B cell (primary cell): ENCODE measurements around the gene CRK. TPM values are rescaled to one million over a fixed set of nuclear protein-coding genes. Genes with fewer than 3 reads are reported as not detected.

ENCODE experiments used
- ATAC-seq: fragments of 200-7000 bp; cut with Tn5 transposase; one replicate; pipeline ENCODE4 v1.10.0; 2021; ENCODE audit warnings: low read depth, mild to moderate bottlenecking, moderate number of reproducible peaks, moderate library complexity
- CTCF ChIA-PET: fragments of 350-600 bp; sonication (Branson Sonifier 250); formaldehyde crosslinking; loops from one replicate; lab custom pipeline; 2021; ENCODE audit warnings: antibody characterized with exemption, inconsistent platforms; lab: Charles Lee
- POLR2A ChIA-PET: fragments of 350-600 bp; sonication (Branson Sonifier 250); formaldehyde crosslinking; loops from one replicate; lab custom pipeline; 2021; ENCODE audit warnings: antibody characterized with exemption; lab: Charles Lee
- DNase-seq: peaks from one replicate; pipeline ENCODE4 v3.0.0; 2013
- H2AFZ ChIP-seq: 2 replicates; pipeline ENCODE4 v1.6.1; 2012; ENCODE audit warnings: mild to moderate bottlenecking, low read depth, low read length; ENCODE audit not compliant: insufficient read depth, poor library complexity, severe bottlenecking
- H3K27ac ChIP-seq, 2 donors: 1 replicate in 1 of 2; 2 replicates in 1 of 2; pipeline ENCODE4 v1.5.1; 2012 to 2013; ENCODE audit warnings: low read length in 2 of 2, mild to moderate bottlenecking in 2 of 2, moderate library complexity in 1 of 2
- H3K27me3 ChIP-seq, 4 experiments: fragments of 200-600 bp in 1 of 4; sonication (generic) in 1 of 4; replicated peaks in 1 of 4; 1 replicate in 2 of 4; 2 replicates in 2 of 4; pipeline versions ENCODE4 v1.6.1 to v1.7.0; 2013 to 2016; ENCODE audit warnings: low read length in 3 of 4, mild to moderate bottlenecking in 2 of 4, mixed read lengths in 1 of 4, moderate library complexity in 1 of 4; ENCODE audit not compliant: insufficient read depth in 4 of 4, control insufficient read depth in 3 of 4; ENCODE audit errors: control extremely low read depth in 1 of 4
- H3K36me3 ChIP-seq, 2 experiments: replicated peaks in 1 of 2; 1 replicate in 1 of 2; 2 replicates in 1 of 2; pipeline versions ENCODE4 v1.6.1 to v1.7.1; 2013; ENCODE audit warnings: low read length in 1 of 2; ENCODE audit not compliant: insufficient read depth in 2 of 2, control insufficient read depth in 1 of 2; ENCODE audit errors: control extremely low read depth in 1 of 2, extremely low read depth in 1 of 2
- H3K4me1 ChIP-seq, 2 donors: fragments of 200-600 bp in 1 of 2; sonication (generic) in 1 of 2; 1 replicate in 1 of 2; 2 replicates in 1 of 2; pipeline versions ENCODE4 v1.5.1 to v1.6.1; 2013 to 2017; ENCODE audit warnings: low read length in 2 of 2; ENCODE audit not compliant: control insufficient read depth in 2 of 2, insufficient read depth in 2 of 2
- H3K4me2 ChIP-seq: replicated peaks from 2 replicates; pipeline ENCODE3; 2012; ENCODE audit warnings: mild to moderate bottlenecking, low read depth, low read length; ENCODE audit not compliant: poor library complexity, severe bottlenecking
- H3K4me3 ChIP-seq, 5 experiments: fragments of 200-600 bp in 1 of 5; sonication (generic) in 1 of 5; 1 replicate in 3 of 5; 2 replicates in 2 of 5; pipeline versions ENCODE4 v1.5.1 to v1.7.0; 2011 to 2016; ENCODE audit warnings: low read length in 4 of 5, mild to moderate bottlenecking in 4 of 5, low read depth in 2 of 5, control low read depth in 1 of 5, moderate library complexity in 1 of 5; ENCODE audit not compliant: insufficient read depth in 1 of 5; ENCODE audit errors: control extremely low read depth in 1 of 5, extremely low read depth in 1 of 5
- H3K79me2 ChIP-seq: fragments of 200-600 bp; sonication (generic); one replicate; pipeline ENCODE4 v1.6.0; 2016; ENCODE audit warnings: low read length; ENCODE audit not compliant: control insufficient read depth, insufficient read depth
- H3K9ac ChIP-seq: fragments of 200-600 bp; sonication (generic); 2 replicates; pipeline ENCODE4 v1.6.1; 2017; ENCODE audit warnings: mild to moderate bottlenecking, low read length, moderate library complexity
- H3K9me3 ChIP-seq, 3 donors: one replicate each; pipeline versions ENCODE4 v1.6.1 to v1.7.1; 2013; ENCODE audit warnings: low read length in 2 of 3; ENCODE audit not compliant: control insufficient read depth in 2 of 3, insufficient read depth in 1 of 3; ENCODE audit errors: control extremely low read depth in 1 of 3
- H4K20me1 ChIP-seq: 2 replicates; pipeline ENCODE4 v1.6.0; 2012; ENCODE audit warnings: mild to moderate bottlenecking, low read length; ENCODE audit not compliant: insufficient read depth, control insufficient read depth, poor library complexity, severe bottlenecking
- H3K27ac Mint-ChIP-seq: one replicate; pipeline ENCODE4 v1.8.0; 2021; ENCODE audit warnings: mixed read lengths
- H3K27me3 Mint-ChIP-seq: one replicate; pipeline ENCODE4 v1.8.0; 2021; ENCODE audit warnings: mixed read lengths
- H3K4me1 Mint-ChIP-seq: one replicate; pipeline ENCODE4 v1.8.0; 2021; ENCODE audit warnings: mixed read lengths
- H3K4me3 Mint-ChIP-seq: one replicate; pipeline ENCODE4 v1.8.0; 2021; ENCODE audit warnings: mixed read lengths
- H3K9me3 Mint-ChIP-seq: one replicate; pipeline ENCODE4 v1.8.0; 2022; ENCODE audit warnings: mixed read lengths; ENCODE audit not compliant: insufficient read depth
- EZH2 ChIP-seq: IDR thresholded peaks from 2 replicates; pipeline ENCODE4 v1.6.1; 2012; ENCODE audit warnings: borderline replicate concordance, low read depth, mild to moderate bottlenecking, moderate library complexity, low read length; ENCODE audit not compliant: insufficient read depth, poor library complexity, severe bottlenecking
- WGBS: methylation state at CpG from one replicate; pipeline ENCODE4 v1.1.5; 2013; ENCODE audit warnings: missing lambda C conversion rate; ENCODE audit not compliant: insufficient coverage; 5-methylcytosine and 5-hydroxymethylcytosine counted together
- intact Hi-C: fragments of 100-400 bp; cut with micrococcal nuclease; formaldehyde crosslinking; loops from one replicate; pipeline ENCODE4 v1.10.0; 2022
- polyA plus RNA-seq: library from polyadenylated mRNA; depleted of rRNA; stranded (reverse); fragments of >200 nt; gene quantifications from 2 replicates; pipeline ENCODE4 v1.2.3, GENCODE V29; 2012
- total RNA-seq, 2 donors: library from RNA; stranded (reverse); fragments of 120-200 nt in 1 of 2; gene quantifications; 1 replicate in 1 of 2; 2 replicates in 1 of 2; pipeline versions ENCODE4 v1.2.3 to v1.2.4, GENCODE V29; 2013 to 2022
- TF ChIP-seq, protein P1 (sequence below): fragments of 200-600 bp; IDR thresholded peaks from one replicate; pipeline ENCODE4 v1.8.0; 2022; ENCODE audit warnings: antibody characterized with exemption, mild to moderate bottlenecking

CRK gene
- total and polyA plus RNA-seq, 2 donors (not counting 1 experiment from before 2014, with no cell fraction given), result 8.2 to 36.4 TPM

- Histone ChIP-seq H3K4me1 (no peaks in the 10 kb centered on the region), H3K27ac (no peak overlapping the region), H3K36me3 (no peaks in the 10 kb centered on the region), H3K27me3 (no peaks in the 10 kb centered on the region), H3K79me2 (peaks cover 3% of the 10 kb centered on the region), H3K9ac (no peak overlapping the region), H3K4me2 (no peak overlapping the region), H3K4me3 (no peak overlapping the region), H3K9me3 (no peaks in the 10 kb centered on the region), H4K20me1 (no peaks in the 10 kb centered on the region), H2AFZ (no peak overlapping the region)
- DNase-seq (no peak), ATAC-seq (no peak)
- ChIA-PET POLR2A (interaction anchor here (0.7 kb wide), 1 partner anchor 127 kb away, joined by 4 read pairs; no protein-coding TSS in a partner anchor), CTCF (interaction anchor here (1.0 kb wide), 1 partner anchor 101 kb away, joined by 4 read pairs; no protein-coding TSS in a partner anchor)
- intact Hi-C loops, result no loop called here
- TF ChIP-seq EZH2, result no peak
- TF ChIP-seq, protein P1, sequence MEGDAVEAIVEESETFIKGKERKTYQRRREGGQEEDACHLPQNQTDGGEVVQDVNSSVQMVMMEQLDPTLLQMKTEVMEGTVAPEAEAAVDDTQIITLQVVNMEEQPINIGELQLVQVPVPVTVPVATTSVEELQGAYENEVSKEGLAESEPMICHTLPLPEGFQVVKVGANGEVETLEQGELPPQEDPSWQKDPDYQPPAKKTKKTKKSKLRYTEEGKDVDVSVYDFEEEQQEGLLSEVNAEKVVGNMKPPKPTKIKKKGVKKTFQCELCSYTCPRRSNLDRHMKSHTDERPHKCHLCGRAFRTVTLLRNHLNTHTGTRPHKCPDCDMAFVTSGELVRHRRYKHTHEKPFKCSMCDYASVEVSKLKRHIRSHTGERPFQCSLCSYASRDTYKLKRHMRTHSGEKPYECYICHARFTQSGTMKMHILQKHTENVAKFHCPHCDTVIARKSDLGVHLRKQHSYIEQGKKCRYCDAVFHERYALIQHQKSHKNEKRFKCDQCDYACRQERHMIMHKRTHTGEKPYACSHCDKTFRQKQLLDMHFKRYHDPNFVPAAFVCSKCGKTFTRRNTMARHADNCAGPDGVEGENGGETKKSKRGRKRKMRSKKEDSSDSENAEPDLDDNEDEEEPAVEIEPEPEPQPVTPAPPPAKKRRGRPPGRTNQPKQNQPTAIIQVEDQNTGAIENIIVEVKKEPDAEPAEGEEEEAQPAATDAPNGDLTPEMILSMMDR, result no peak
- Mint-ChIP-seq H3K4me3 (no peak overlapping the region), H3K27me3 (no peaks in the 10 kb centered on the region), H3K27ac (no peak overlapping the region), H3K4me1 (peaks cover 2% of the 10 kb centered on the region), H3K9me3 (no peaks in the 10 kb centered on the region)
- 83% methylated on average over 6 of the region's 9 CpGs for WGBS
Measured at GRCh38 chr17:1414001-1414574, 41.9 kb downstream of the CRK start.

DNA sequence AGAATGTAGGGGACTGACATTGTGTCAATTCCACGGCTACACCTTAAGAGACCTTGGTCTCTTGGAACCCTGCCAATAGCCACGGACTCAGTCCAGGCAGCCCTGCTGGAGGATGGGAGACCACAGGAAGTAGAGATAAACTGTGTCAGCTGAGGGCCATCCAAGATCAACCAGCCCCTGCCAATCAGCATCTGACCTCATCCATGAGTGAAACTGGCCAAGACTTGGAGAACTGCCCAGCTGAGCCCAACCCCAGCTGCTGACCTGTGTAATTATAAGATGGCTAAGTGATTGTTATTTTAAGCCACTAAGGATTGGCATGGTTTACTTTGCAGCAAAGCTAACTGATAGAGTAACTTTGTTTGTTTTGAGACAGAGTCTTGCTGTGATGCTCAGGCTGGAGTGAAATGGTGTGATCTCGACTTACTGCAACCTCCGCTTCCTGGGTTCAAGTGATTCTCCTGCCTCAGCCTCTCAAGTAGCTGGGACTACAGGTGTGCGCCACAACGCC, 42.7 kb downstream of the CRK start:
- Histone ChIP-seq H3K4me3 (no peak overlapping the region), H3K27ac (no peak overlapping the region), H3K79me2 (peaks cover 3% of the 10 kb centered on the region), H3K9me3 (no peaks in the 10 kb centered on the region), H2AFZ (no peak overlapping the region), H3K4me1 (no peaks in the 10 kb centered on the region), H3K27me3 (no peaks in the 10 kb centered on the region), H3K36me3 (no peaks in the 10 kb centered on the region), H3K9ac (no peak overlapping the region), H4K20me1 (no peaks in the 10 kb centered on the region), H3K4me2 (no peak overlapping the region)
- DNase-seq (no peak), ATAC-seq (no peak)
- H3K27ac Mint-ChIP-seq, result no peak overlapping the region
- intact Hi-C loops, result no loop called here
- no peaks in the 10 kb centered on the region for H3K27me3 Mint-ChIP-seq
- WGBS, result 68% methylated on average over 4 of the region's 6 CpGs
- H3K4me1 Mint-ChIP-seq, result peaks cover 2% of the 10 kb centered on the region
- ChIA-PET CTCF (no interaction called here), POLR2A (interaction anchor here (0.7 to 0.8 kb wide), 2 partner anchors 16 to 127 kb away, joined by 4 to 6 read pairs; no protein-coding TSS in a partner anchor)
- TF ChIP-seq, protein P1, result no peak
- no peak for TF ChIP-seq EZH2
- H3K4me3 Mint-ChIP-seq, result no peak overlapping the region
- no peaks in the 10 kb centered on the region for H3K9me3 Mint-ChIP-seq
